PC-3 (cell line): ENCODE results near the gene ARHGAP6. TPM values are rescaled to one million over a fixed set of nuclear protein-coding genes. Genes with fewer than 3 reads are reported as not detected.

ENCODE experiments used
- ATAC-seq: fragments of 200-7000 bp; cut with Tn5 transposase; 2 replicates; pipeline ENCODE4 v1.9.1; 2020; ENCODE audit warnings: mild to moderate bottlenecking, moderate library complexity
- BruUV-seq: library from RNA; stranded (reverse); fragments of 400-500 nt; replicated peaks from 2 replicates; lab custom pipeline; 2021; lab: Mats Ljungman, UMichigan
- CTCF ChIA-PET: fragments of 300-600 bp; sonication (Branson Sonifier 250); formaldehyde crosslinking; loops from one replicate; lab custom pipeline; 2022; ENCODE audit warnings: antibody characterized with exemption; lab: Charles Lee
- POLR2A ChIA-PET: fragments of 300-600 bp; sonication (Branson Sonifier 250); formaldehyde crosslinking; loops from one replicate; lab custom pipeline; 2022; ENCODE audit warnings: antibody characterized with exemption; ENCODE audit not compliant: unreplicated experiment; lab: Charles Lee
- DNase-seq: peaks from one replicate; pipeline ENCODE4 v3.0.0-alpha.2; 2015
- H2AFZ ChIP-seq: fragments of 300-600 bp; sonication (generic); 2 replicates; pipeline ENCODE4 v1.6.0; 2016; ENCODE audit warnings: antibody characterized with exemption, low read length
- H3F3A ChIP-seq: fragments of 300-600 bp; sonication (generic); one replicate; pipeline ENCODE4 v1.6.0; 2017; ENCODE audit warnings: antibody characterized with exemption, low read length, control low read depth, mild to moderate bottlenecking; ENCODE audit not compliant: unreplicated experiment
- H3K27ac ChIP-seq: fragments of 300-600 bp; sonication (generic); 2 replicates; pipeline ENCODE4 v1.5.1; 2016; ENCODE audit warnings: mild to moderate bottlenecking, low read length
- H3K27me3 ChIP-seq: fragments of 300-600 bp; sonication (generic); 2 replicates; pipeline ENCODE4 v1.6.1; 2016; ENCODE audit warnings: low read length, mixed read lengths
- H3K36me3 ChIP-seq: fragments of 300-600 bp; sonication (generic); 2 replicates; pipeline ENCODE4 v1.6.1; 2016; ENCODE audit warnings: low read depth, mixed run types, low read length, mixed read lengths
- H3K4me1 ChIP-seq: fragments of 300-600 bp; sonication (generic); 2 replicates; pipeline ENCODE4 v1.5.1; 2016; ENCODE audit warnings: low read length; ENCODE audit not compliant: insufficient read depth
- H3K4me2 ChIP-seq: fragments of 300-600 bp; sonication (generic); 2 replicates; pipeline ENCODE4 v1.6.0; 2016; ENCODE audit warnings: low read length
- H3K4me3 ChIP-seq: fragments of 300-600 bp; sonication (generic); 2 replicates; pipeline ENCODE4 v1.5.1; 2016; ENCODE audit warnings: mild to moderate bottlenecking, low read length, mixed read lengths
- H3K79me2 ChIP-seq: fragments of 300-600 bp; sonication (generic); 2 replicates; pipeline ENCODE4 v1.6.1; 2017; ENCODE audit warnings: low read length, mixed read lengths
- H3K9ac ChIP-seq: fragments of 300-600 bp; sonication (generic); 2 replicates; pipeline ENCODE4 v1.6.0; 2016; ENCODE audit warnings: mild to moderate bottlenecking, low read length
- H3K9me2 ChIP-seq: fragments of 300-600 bp; sonication (generic); replicated peaks from 2 replicates; pipeline ENCODE4 v1.6.1; 2016; ENCODE audit warnings: mixed run types, low read length, mixed read lengths
- H3K9me3 ChIP-seq: fragments of 300-600 bp; sonication (generic); 2 replicates; pipeline ENCODE4 v1.6.1; 2016; ENCODE audit warnings: low read length, mixed read lengths
- H4K20me1 ChIP-seq: fragments of 300-600 bp; sonication (generic); 2 replicates; pipeline ENCODE4 v1.6.1; 2016; ENCODE audit warnings: low read length, mixed read lengths
- CTCF ChIP-seq: fragments of 300-600 bp; sonication (generic); conservative IDR thresholded peaks from 2 replicates; pipeline ENCODE4 v1.5.1; 2017; ENCODE audit warnings: antibody characterized with exemption, low read depth, mild to moderate bottlenecking, low read length
- EZH2 ChIP-seq: fragments of 300-600 bp; sonication (generic); IDR thresholded peaks from one replicate; pipeline ENCODE4 v1.6.1; 2017; ENCODE audit warnings: antibody characterized with exemption, mild to moderate bottlenecking, low read length; ENCODE audit not compliant: unreplicated experiment
- EZH2phosphoT487 ChIP-seq: fragments of 300-600 bp; sonication (generic); IDR thresholded peaks from 2 replicates; pipeline ENCODE4 v1.6.1; 2018; ENCODE audit warnings: mild to moderate bottlenecking, antibody characterized with exemption, low read length, borderline replicate concordance
- intact Hi-C: fragments of 100-400 bp; cut with micrococcal nuclease; formaldehyde crosslinking; loops from 2 replicates; pipeline ENCODE4 v1.9.0; 2023
- total RNA-seq: library from RNA; depleted of rRNA; stranded (reverse); fragments of >200 nt; gene quantifications from 2 replicates; pipeline ENCODE4 v1.2.3, GENCODE V29; 2014

Gene ARHGAP6
- total RNA-seq, 1 experiment from 2014 or later = 2.8 TPM

- no peaks in the 10 kb centered on the region for H3K27me3 ChIP-seq
- H3K4me1 ChIP-seq = peaks cover 15% of the 10 kb centered on the region
- ChIA-PET POLR2A (no interaction called here), CTCF (no interaction called here)
- H3K79me2 ChIP-seq = no peaks in the 10 kb centered on the region
- TF ChIP-seq CTCF = no peak
- no peak for TF ChIP-seq EZH2
- TF ChIP-seq EZH2phosphoT487 = no peak
- no peak for DNase-seq
- H3K27ac ChIP-seq = no peak overlapping the region
- no peak overlapping the region for H3K9ac ChIP-seq
- H3K36me3 ChIP-seq = no peaks in the 10 kb centered on the region
- H3K4me2 ChIP-seq = no peak overlapping the region
- no peak overlapping the region for H2AFZ ChIP-seq
- intact Hi-C loops = no loop called here
- H3K9me3 ChIP-seq = no peaks in the 10 kb centered on the region
- H4K20me1 ChIP-seq = no peaks in the 10 kb centered on the region
- no peak for ATAC-seq
- peaks cover 4% of the 10 kb centered on the region for H3F3A ChIP-seq
- H3K9me2 ChIP-seq = no peaks in the 10 kb centered on the region
- no TSS peak for BruUV-seq
- no peak overlapping the region for H3K4me3 ChIP-seq
Measured at GRCh38 chrX:11257711-11258110, 408.0 kb downstream of the ARHGAP6 start.

GRCh38 chrX:11257290-11257689 lies 408.4 kb downstream of the ARHGAP6 start:
- no peak for TF ChIP-seq EZH2phosphoT487
- no peak for TF ChIP-seq EZH2
- TF ChIP-seq CTCF = no peak
- DNase-seq (no peak), ATAC-seq (no peak)
- H3K9me3 ChIP-seq = no peaks in the 10 kb centered on the region
- no peak overlapping the region for H3K4me2 ChIP-seq
- no TSS peak for BruUV-seq
- H3K9ac ChIP-seq = no peak overlapping the region
- no peaks in the 10 kb centered on the region for H3K9me2 ChIP-seq
- no peak overlapping the region for H3K27ac ChIP-seq
- intact Hi-C loops = no loop called here
- POLR2A ChIA-PET = no interaction called here
- no peaks in the 10 kb centered on the region for H3K36me3 ChIP-seq
- H4K20me1 ChIP-seq = no peaks in the 10 kb centered on the region
- no peaks in the 10 kb centered on the region for H3K27me3 ChIP-seq
- no peaks in the 10 kb centered on the region for H3K79me2 ChIP-seq
- CTCF ChIA-PET = no interaction called here
- peaks cover 4% of the 10 kb centered on the region for H3F3A ChIP-seq
- no peak overlapping the region for H3K4me3 ChIP-seq
- no peak overlapping the region for H2AFZ ChIP-seq
- peaks cover 15% of the 10 kb centered on the region for H3K4me1 ChIP-seq

GRCh38 chrX:11254417-11255109 lies 411.2 kb downstream of the ARHGAP6 start:
- Histone ChIP-seq H2AFZ (no peak overlapping the region), H3K4me3 (no peak overlapping the region), H3K4me1 (no peaks in the 10 kb centered on the region), H3K27me3 (no peaks in the 10 kb centered on the region), H3K9me2 (no peaks in the 10 kb centered on the region), H3K9ac (no peak overlapping the region), H3F3A (no peaks in the 10 kb centered on the region), H4K20me1 (no peaks in the 10 kb centered on the region), H3K36me3 (no peaks in the 10 kb centered on the region), H3K9me3 (no peaks in the 10 kb centered on the region), H3K27ac (no peak overlapping the region), H3K79me2 (no peaks in the 10 kb centered on the region), H3K4me2 (no peak overlapping the region)
- DNase-seq (no peak), ATAC-seq (no peak)
- intact Hi-C loops = no loop called here
- TF ChIP-seq EZH2 (no peak), CTCF (no peak), EZH2phosphoT487 (no peak)
- CTCF ChIA-PET = no interaction called here
- POLR2A ChIA-PET = no interaction called here
- no TSS peak for BruUV-seq
